Measurements from ENCODE around the gene MECR.

- TF ChIP-seq CTCF (IDR thresholded peaks at IDR 0.05 in 2 of 3, conservative IDR thresholded peaks at IDR 0.05 in 1 of 3; ENCODE audit: borderline replicate concordance in 1 of 3, insufficient read depth in 1 of 3, low read depth in 2 of 3, low read length in 2 of 3) (no peak), YY1 (IDR thresholded peaks at IDR 0.05; ENCODE audit: extremely low read depth, insufficient replicate concordance, low read depth, low read length) (no peak)
These were observed 74.0 kb downstream of the MECR start for GRCh38 chr1:29156543-29157268.
